GM19023 (cell line): ENCODE data around the gene CPXM1.

Source experiments
- ATAC-seq: cut with Tn5 transposase; IDR thresholded peaks from one replicate; pipeline ENCODE4 v1.9.1; 2021; ENCODE audit warnings: mild to moderate bottlenecking, moderate library complexity; ENCODE audit not compliant: unreplicated experiment

The CPXM1 gene

DNA sequence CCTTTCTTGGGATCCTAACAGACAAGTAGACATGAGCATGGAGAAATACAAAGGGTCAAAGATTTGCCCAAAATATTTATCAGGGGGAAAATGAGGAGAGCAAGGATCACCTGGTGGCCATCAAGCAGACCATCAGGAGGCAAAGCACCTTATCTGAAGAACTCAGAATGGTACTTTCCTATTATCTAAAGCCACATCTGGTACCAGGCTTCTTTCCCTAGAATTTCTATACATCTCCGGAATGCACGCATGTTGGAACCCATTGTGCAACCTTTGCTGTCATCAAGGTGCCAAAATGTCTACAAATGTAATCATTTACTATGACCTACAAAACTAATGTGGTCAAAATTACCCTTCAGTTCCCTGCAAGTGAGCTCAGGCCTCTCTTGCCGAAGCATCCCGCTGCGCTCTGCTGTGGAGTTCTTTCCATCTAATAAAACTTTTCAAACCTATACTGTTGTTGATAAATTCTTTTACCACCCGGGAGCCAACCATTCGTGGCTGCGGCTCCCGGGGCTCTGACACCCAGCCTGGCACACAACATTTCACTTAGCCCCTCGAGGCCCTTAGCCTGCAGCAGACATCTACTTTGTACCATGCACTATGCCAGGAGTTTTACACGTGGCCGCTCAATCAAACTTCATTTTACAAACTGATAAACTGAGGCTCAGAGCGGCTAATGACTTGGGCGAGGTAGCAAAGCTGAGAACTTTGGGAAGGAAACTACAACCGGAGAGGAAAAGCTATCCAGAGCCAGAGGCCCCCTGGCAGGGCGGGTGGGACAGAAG, 3.8 kb upstream of the CPXM1 start:
- no peak for ATAC-seq

DNA sequence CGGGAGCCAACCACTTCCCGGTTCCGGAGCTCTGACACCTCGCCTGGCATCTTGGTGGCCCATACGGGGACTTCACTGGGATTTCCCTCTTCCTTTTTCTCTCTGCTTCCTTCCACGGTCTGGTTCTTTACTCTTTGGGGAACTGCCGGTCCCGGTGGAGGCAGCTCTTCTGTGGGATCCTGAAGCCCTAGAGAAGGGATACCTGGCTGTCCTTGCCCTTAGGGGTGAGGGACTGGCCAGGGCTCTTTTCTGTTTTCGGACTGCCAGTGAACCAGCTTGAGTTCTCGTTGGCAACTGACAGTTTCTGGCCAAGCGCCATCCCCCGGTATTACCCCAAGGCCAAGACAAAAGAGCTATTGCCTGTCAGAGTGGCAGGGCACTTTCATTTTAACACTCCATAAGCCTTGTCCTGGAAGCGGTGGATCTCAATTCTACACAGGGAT, 880 bp upstream of the CPXM1 start:
- peak; percentile 6 for ATAC-seq

DNA sequence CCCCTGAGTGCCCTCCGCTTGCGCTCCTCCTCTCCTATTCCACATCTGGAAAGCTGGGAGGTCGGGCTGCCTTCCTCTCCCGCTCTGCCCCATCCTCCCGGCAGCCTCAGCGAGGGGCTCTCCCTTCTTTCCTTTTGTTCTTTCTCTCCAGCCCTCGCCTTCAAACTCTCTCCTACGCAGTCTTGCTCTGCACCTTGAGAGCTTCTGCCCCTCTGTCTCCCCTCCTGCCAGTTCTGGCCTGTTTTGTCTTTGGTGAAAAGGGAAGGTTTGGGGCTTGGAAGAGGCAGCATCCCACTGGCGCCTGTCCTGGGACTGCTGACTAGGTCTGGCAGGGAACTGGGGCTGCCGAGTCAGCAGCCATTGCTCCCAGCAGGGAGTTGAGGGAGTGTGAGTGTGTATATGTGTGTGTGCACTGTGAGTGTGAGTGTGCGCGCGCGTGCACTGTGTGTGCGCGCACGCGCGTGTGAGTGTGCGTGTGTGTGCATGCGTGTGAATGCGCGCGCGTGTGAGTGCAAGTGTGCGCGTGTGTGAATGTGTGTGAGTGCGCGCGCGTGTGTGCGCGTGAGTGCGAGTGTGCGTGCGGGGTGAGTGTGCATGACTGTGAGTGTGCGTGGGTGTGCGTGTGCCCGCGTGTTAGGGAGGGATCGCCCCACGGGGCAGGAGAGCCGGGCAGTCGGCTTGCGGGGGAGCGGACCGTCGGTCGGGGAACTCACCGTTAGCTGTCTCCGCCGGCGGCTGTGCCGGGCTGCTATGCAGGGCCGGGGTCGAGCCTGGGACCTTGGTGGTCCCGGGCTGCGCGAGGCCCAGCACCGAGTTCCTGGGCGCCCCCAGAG, 523 bp downstream of the CPXM1 start:
- peak; percentile 24 for ATAC-seq

DNA sequence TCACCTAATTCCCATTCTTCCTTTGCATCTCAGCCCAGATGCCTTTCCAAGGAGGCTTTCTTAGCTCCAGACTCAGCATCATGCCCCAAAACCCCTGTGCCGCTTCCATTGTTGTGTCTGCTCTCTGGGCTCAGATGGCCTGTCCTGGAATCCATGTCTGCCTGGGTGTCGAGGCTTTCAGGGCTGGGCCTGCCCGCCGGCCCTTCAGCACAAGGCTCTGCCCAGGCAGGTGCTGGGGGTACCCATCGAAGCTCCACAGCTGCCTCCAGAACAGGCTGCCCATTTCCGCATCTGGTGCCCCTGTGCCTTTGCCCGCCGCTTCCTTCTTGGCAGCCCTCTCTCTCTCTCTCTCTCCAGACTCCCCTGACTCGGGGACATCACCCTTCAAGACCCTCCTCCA, 1.2 kb downstream of the CPXM1 start:
- no peak for ATAC-seq

DNA sequence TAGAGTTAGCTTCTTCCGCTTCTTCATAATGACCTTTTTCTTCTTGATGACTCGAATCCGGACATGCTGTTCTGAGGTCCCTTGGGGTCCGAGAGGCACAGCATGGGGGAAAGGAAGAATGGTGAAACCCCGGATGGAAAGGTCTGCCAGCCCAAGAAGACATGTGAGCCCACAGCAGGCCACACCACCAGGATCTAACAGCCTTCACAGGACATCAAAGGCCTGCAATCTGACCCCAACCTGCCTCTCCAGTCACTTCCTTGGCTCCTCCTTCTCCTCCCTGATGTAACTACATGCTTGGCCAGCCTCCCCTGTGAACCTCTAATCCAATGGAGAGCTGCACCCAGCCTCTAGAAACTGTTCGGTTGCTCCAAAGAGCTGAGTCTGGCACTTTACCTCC, 1.6 kb downstream of the CPXM1 start:
- ATAC-seq = no peak

DNA sequence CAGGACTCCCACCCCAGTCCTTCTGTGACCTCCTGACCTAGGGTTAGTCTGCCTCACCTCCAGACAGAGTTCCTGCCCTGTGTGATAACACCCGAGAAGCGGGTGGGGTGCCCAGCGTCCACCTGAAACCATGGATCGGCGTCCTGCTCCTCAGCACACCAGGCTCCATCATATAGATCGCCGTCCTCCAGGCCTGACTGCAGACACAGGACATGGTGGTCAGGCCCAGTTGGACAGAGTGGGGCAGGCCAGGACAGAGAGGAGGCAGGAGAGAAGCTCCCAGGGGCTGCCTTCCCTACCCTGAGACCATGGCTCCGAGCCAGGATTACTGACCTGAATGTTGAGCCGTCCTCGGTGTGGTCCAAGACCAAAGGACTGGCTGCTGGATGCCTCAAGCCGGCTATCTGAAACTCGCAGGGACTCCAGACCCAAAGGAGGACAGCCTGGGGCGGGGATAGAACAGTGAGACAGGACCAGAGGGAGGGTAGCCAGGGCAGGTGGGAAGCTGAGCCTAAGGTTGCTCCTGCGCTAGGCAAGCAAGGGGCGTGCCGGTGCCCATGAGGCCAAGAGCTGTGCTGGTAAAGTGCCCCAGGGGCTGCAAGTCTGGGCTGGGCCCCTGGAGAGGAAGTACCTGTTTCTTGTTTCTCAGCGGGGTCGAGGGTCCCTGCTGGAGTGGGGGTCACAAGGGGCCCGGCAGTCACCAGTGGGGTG, 2.2 kb downstream of the CPXM1 start:
- ATAC-seq = no peak

DNA sequence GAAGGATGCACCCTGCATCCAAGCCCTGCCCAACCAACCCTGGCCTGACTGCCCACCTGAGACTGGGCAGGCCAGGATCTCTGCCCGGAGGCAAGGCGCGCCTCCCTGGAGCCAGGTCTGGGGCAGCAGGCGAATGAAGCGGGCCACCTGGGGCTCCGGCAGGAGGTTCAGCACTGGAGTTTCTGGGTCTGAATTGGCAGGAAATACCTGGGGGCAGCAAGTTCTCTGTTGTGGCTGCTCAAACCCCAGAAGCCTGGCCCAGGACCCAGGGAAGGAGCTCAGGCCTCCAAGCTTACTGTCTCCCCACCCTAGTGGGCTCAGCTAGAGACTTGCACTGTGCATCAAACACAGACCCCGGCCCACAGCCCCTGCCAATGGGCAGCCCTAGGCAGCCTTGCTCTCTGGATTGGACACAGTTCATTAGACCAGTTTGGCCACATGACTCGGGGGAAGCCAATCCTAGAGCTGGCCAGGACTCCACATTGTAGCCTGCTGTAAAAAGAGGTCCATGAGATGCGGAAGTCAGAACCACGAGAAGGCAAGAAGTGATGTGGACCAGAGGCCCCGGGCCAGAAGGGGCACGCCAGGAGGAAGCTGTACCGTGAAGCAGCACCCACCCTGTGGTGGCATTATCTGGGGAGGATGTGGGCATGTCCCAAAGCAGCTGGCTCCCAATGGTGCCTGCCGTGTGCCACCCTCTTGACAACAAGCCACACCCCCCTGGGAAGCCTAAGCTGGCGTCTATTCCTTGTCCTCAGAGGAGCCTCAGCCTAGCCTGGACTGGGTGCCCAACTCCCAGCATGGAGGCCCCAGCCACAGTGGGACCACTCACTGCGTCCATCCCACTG, 3.1 kb downstream of the CPXM1 start:
- ATAC-seq = no peak

DNA sequence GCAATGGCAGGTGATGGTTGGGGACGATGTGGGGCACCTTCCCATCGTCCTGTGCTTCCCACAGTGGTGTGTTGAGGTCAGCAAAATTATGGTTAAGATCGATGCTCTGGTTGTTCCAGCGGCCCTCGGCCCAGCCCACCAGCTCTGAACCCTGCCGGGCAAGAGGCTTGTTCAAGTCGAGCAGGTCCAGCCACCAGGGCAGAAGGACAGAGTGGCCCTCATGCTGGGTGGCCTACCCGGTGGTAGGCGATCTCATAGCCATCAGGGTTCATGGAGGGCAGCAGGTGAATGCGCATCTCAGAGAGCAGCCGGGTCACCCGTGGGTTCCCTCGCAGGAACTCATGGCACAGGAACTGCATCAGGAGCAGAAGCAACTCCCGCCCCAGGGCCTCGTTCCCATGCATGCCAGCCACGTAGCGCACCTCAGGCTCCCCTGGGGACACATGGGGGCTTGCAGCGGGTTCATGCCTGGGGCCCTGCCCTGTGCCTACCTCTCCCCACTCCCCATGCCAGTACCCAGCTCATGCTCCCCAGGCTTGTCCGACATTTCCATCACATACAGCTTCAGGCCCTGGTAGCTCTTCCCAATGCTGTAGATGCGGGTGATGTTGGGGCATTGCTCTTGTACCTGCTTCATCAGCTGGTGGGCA, 4.3 kb downstream of the CPXM1 start:
- ATAC-seq = no peak

DNA sequence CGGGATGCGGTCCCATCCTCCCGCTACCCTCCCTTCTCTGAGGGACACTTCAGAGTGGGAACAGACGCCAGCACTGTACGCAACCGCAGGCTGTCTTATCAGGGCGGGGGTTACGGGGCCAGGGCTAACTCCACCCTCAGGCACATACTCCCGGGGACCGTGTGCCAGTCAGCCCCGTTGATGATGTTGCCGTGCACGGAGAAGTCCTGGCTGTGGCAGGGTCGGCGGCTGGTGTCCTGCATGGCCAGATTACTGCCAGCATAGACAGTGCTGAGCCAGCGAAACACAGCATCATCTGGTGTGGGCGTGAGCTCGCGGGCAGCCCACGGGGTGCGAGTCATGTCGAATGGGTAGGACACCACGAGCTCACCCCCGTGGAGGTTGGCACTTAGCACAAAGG, 5.0 kb downstream of the CPXM1 start:
- no peak for ATAC-seq

DNA sequence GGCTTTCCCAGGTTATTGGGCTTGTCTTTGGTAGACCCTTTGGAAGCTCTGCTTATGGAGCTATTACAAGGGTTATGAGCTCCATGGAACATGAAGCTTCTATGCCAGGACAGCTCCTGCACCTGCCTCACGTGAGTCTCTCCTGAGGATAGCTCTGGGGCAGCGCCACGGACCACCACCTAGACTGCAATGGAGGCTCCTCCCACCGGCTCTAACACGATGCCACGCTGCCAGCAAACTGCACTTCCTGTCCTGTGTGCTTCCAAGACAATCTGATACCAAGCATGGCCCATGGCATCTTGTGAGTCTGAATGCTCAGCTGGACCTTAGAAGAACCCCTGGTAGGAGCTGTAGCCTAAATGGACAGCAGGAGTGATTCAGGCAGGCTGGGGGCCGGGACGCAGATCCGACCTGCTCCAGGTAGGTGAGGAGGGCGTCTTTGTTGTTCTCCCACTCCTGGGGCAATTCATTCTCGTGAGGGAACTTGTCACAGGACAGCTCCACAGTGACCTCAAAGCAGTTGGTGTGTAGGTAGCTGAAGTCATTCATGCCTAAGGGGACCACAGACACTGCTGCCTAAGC, 5.5 kb downstream of the CPXM1 start:
- no peak for ATAC-seq

DNA sequence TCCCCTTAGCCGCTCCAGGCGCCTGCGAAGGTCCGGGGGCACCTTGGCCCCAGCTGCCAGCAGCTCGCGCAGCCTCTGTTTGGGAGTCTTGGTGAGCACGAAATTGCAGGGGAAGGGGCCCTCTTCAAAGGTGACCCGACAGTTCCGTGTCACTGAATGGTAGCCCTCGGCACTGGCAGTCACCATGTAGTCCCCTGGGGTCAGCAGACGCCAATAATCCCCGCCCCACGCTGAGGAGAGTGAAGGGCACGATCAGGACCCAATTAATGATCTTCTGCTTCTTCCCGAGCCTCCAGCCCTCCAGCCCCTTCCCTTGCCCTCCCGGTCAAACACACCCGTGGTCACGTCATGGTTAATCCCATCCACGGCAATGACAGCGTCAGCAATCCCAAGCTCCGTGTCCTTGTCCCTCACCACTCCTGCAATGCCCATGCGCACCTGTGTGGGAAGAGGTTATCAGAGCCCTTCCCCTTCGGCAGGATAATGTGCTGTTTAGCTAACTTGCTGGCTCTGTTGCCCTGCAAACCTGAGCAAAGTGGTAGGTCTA, 6.2 kb downstream of the CPXM1 start:
- no peak for ATAC-seq

DNA sequence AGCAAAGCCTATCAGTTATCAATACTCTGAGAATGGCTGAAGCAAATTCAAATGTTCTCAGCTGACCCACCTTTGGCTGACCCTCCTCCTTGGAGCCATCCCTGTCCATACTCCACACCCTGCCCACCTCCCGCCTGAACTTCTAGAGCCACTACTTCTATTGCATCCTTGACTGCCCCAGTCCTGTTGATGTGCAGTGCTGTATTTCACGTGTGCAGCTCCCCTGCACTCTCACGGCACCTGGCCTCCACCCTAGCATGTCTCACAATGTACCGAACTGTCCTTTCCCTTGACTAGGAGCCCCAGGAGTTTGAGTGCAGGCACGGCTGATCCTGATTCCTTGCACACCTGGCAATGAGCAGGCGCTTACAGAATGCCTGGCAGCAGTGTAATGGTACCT, 7.0 kb downstream of the CPXM1 start:
- no peak for ATAC-seq

DNA sequence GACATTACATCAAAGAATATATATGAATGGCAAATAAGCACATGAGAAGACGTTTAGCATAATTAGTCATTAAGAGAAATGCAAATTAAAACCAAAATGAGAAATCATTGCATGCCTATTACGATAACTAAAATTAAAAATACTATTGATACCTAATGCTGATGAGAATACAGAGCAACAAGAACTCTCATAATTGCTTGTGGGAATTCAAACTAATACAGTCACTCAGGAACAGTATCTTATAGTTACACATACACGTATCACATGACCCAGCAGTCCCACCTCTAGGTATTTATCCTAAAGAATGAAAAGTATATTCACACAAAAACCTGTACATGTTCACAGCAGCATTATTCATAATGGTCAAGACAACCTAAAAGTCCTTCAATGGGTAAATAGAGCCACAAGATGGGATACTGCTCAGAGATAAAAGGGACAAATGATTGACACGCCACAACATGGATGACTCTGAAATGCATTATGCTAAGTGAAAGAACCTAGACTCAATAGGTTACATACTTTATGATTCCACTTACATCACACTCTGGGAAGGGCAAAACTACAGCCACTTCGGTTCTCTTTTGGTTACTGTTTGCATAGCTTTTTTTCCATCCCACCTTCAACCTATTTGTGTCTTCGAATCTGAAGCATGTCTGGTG, 16.4 kb downstream of the CPXM1 start:
- ATAC-seq = no peak

DNA sequence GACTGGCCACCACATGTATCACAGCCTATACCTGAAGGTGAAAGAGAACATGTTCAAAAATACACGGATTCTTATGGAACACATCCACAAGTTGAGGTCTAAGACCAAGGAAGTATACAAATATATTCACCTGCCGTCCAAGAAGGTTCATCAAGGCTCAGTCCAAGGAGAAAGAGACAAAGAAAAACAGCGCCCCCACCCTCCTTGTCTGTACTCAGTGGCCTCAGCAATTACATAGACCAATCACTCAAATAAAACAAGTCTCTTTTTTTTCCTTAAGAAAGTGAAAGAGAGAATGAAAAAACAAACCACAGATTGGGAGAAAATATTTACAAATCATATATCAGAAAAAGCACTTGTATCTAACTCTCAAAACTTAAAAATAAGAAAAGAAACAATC, 19.5 kb downstream of the CPXM1 start:
- no peak for ATAC-seq

DNA sequence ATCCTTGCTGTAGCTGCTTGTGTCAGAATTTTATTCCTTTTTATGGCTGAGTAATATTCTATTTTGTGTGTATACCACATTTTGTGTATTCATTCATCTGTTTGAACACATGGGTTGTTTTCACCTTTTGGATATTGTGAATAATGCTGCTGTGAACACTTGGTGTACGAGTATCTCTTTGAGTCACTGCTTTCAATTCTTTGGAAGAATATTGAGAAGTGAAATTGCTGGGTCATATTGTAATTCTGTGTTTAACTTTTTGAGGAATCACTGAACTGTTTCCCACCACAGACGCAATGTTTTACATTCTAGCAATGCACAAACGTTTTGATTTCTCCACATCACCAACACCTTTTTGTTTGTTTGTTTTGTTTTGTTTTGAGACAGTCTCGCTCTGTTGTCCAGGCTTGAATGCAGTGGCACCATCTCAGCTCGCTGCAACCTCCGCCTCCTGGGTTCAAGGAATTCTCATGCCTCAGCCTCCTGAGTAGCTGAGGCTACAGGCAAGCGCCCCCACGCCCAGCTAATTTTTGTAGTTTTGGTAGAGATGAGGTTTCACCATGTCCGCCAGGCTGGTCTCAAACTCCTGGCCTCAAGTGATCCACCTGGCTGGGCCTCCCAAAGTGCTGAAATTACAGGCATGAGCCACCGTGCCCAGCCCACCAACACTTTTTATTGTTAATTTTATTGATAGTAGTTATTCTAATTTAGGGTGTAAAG, 21.7 kb downstream of the CPXM1 start:
- ATAC-seq = no peak

DNA sequence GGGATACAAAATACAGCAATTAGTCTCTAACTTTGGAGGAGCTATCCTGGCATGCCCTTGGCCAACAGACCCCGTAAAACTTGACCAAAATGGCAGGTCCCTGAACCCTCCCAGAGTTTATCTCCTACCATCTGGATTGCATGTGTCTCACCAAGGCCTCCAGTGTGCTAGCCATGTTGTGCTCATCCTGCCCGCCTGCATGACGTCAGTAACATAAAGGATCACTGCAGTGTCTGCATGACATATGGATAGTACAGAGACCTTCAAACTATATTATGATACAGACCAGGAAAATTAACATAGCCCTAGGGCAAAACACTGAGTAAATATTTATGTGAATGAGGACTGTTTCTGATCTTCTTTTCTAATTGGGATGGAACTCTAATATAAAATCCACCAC, 25.3 kb downstream of the CPXM1 start:
- ATAC-seq = no peak

DNA sequence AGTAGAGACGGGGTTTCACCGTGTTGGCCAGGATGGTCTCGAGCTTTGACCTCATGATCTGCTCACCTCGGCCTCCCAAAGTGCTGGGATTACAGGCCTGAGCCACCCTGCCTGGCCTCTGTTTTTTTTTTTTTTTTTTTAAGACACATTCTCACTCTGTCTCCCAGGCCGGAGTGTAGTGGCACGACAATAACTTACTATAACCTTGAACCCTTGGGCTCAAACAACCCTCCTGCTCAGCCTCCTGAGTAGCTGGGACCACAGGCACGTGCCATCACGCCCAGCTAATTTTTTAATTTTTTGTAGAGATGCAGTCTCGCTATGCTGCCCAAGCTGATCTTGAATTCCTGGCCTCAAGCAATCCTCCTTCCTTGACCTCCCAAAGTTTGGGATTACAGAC, 26.6 kb downstream of the CPXM1 start:
- no peak for ATAC-seq

DNA sequence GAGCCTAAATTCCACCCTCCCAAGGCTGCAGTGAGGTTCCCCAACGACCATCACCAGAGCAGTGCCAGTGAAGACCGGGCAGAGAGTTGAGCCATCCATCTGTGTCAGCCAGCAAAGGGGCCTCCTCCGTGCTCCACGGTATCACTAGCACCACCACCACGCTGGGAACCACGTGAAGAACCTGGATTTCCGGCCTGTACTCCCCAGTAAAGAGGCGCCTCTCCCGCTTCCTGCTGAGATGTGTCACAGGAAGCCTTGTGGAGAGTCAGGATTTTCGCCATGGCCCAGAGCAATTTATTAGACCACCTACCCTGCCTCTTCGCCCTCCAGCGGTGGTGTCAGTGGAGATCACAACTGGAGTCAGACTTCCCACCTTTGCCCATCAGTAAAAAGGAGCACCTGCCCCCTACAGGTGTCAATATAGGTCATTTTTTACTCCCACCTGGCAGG, 28.8 kb downstream of the CPXM1 start:
- no peak for ATAC-seq
